22Rv1 (cell line): ENCODE data around the gene SASH1.

Experiments used
- CTCF ChIP-seq: fragments of 450-650 bp; IDR thresholded peaks from 2 replicates; pipeline ENCODE4 v1.5.1; 2017; ENCODE audit warnings: mild to moderate bottlenecking
- ZFX ChIP-seq: fragments of 450-650 bp; IDR thresholded peaks from 2 replicates; pipeline ENCODE4 v1.6.1; 2017; ENCODE audit warnings: antibody characterized with exemption, borderline replicate concordance

- TF ChIP-seq CTCF (no peak), ZFX (no peak)
These were observed 71.5 kb downstream of the SASH1 start for GRCh38 chr6:148414092-148414489.
